HCT116 (cell line): ENCODE results near the gene XYLT1. TPM values are rescaled to one million over a fixed set of nuclear protein-coding genes. Genes with fewer than 3 reads are reported as not detected.

Experiments used
- ATAC-seq: fragments of 200-7000 bp; cut with Tn5 transposase; 2 replicates; pipeline ENCODE4 v1.9.1; 2020; ENCODE audit warnings: mild to moderate bottlenecking, moderate library complexity
- BruUV-seq: library from RNA; stranded (reverse); fragments of 400-500 nt; replicated peaks from 2 replicates; lab custom pipeline; 2021; lab: Mats Ljungman, UMichigan
- CTCF ChIA-PET: fragments of 300-600 bp; sonication (Branson Sonifier 250); formaldehyde crosslinking; loops from one replicate; lab custom pipeline; 2021; ENCODE audit warnings: antibody characterized with exemption; lab: Charles Lee
- POLR2A ChIA-PET: fragments of 300-600, 350-600 bp; sonication (Branson Sonifier 250); formaldehyde crosslinking; loops from one replicate; lab custom pipeline; 2021; ENCODE audit warnings: antibody characterized with exemption; lab: Charles Lee
- RAD21 ChIA-PET, 2 experiments: fragments of 300-600 bp; sonication (Branson Sonifier 250); formaldehyde crosslinking; loops; one replicate each; lab custom pipeline; 2023; ENCODE audit warnings: low total read pairs in 2 of 2; ENCODE audit not compliant: uncharacterized antibody in 2 of 2, unreplicated experiment in 2 of 2, low non-redundant PET in 1 of 2; lab: Charles Lee
- DNase-seq: peaks from one replicate; pipeline ENCODE4 v3.0.0-alpha.2; 2010; ENCODE audit warnings: low read depth, low spot score
- H2AFZ ChIP-seq: fragments of 200-600 bp; shearing (Covaris generic), sonication (generic); 2 replicates; pipeline ENCODE4 v1.6.1; 2017; ENCODE audit warnings: low read depth, mixed run types, mixed read lengths, antibody characterized with exemption, low read length; ENCODE audit not compliant: poor library complexity, severe bottlenecking
- H3K27ac ChIP-seq: 2 replicates; pipeline ENCODE4 v1.5.1; 2012; ENCODE audit warnings: low read depth, low read length
- H3K27me3 ChIP-seq: fragments of 200-600 bp; sonication (generic); 2 replicates; pipeline ENCODE4 v1.6.1; 2016; ENCODE audit warnings: mixed run types, low read length, mixed read lengths; ENCODE audit not compliant: insufficient read depth
- H3K36me3 ChIP-seq, 2 experiments: fragments of 200-500 bp in 1 of 2; fragments of 200-600 bp in 1 of 2; sonication (Bioruptor generic) in 1 of 2; sonication (generic) in 1 of 2; 2 replicates each; pipeline versions ENCODE4 v1.5.1 to v1.6.1; 2014 to 2016; ENCODE audit warnings: low read length in 2 of 2, inconsistent platforms in 1 of 2, mixed read lengths in 1 of 2, mixed run types in 1 of 2; ENCODE audit not compliant: insufficient read depth in 2 of 2, control insufficient read depth in 1 of 2
- H3K4me1 ChIP-seq, 2 experiments: fragments of 200-600 bp in 1 of 2; sonication (generic) in 1 of 2; 2 replicates each; pipeline versions ENCODE4 v1.5.1 to v1.6.1; 2012 to 2017; ENCODE audit warnings: low read length in 2 of 2, inconsistent platforms in 1 of 2, mild to moderate bottlenecking in 1 of 2, mixed read lengths in 1 of 2, mixed run types in 1 of 2, moderate library complexity in 1 of 2; ENCODE audit not compliant: insufficient read depth in 2 of 2, control insufficient read depth in 1 of 2
- H3K4me2 ChIP-seq: fragments of 200-600 bp; sonication (generic); 2 replicates; pipeline ENCODE4 v1.6.1; 2017; ENCODE audit warnings: mixed run types, low read length, mixed read lengths
- H3K4me3 ChIP-seq, 2 experiments: fragments of 200-600 bp in 1 of 2; sonication (generic) in 1 of 2; replicated peaks in 1 of 2; 2 replicates each; pipeline ENCODE4 v1.5.1; 2011 to 2016; ENCODE audit warnings: low read length in 2 of 2, control low read depth in 1 of 2, low read depth in 1 of 2, mild to moderate bottlenecking in 1 of 2, mixed read lengths in 1 of 2, mixed run types in 1 of 2
- H3K79me2 ChIP-seq: fragments of 200-600 bp; sonication (generic); 2 replicates; pipeline ENCODE4 v1.6.1; 2017; ENCODE audit warnings: mild to moderate bottlenecking, mixed run types, low read length, moderate library complexity, mixed read lengths; ENCODE audit not compliant: insufficient read depth
- H3K9ac ChIP-seq: fragments of 200-600 bp; sonication (generic); 2 replicates; pipeline ENCODE4 v1.6.1; 2016; ENCODE audit warnings: low read length, mixed read lengths
- H3K9me2 ChIP-seq: fragments of 200-600 bp; sonication (generic), shearing (Covaris generic); 2 replicates; pipeline ENCODE4 v1.6.1; 2017; ENCODE audit warnings: mixed run types, mild to moderate bottlenecking, moderate library complexity; ENCODE audit not compliant: insufficient read depth
- H3K9me3 ChIP-seq, 2 experiments: fragments of 200-500 bp in 1 of 2; fragments of 200-600 bp in 1 of 2; sonication (Bioruptor generic) in 1 of 2; sonication (generic) in 1 of 2; 2 replicates each; pipeline ENCODE4 v1.6.1; 2014 to 2017; ENCODE audit warnings: low read length in 2 of 2, mixed read lengths in 2 of 2, inconsistent platforms in 1 of 2, low read depth in 1 of 2, mild to moderate bottlenecking in 1 of 2, mixed run types in 1 of 2, moderate library complexity in 1 of 2; ENCODE audit not compliant: control insufficient read depth in 1 of 2, insufficient read depth in 1 of 2
- H4K20me1 ChIP-seq: fragments of 200-600 bp; sonication (generic), shearing (Covaris generic); 2 replicates; pipeline ENCODE4 v1.6.1; 2017; ENCODE audit warnings: mixed run types, mild to moderate bottlenecking, moderate library complexity; ENCODE audit not compliant: insufficient read depth
- CBX3 ChIP-seq: IDR thresholded peaks from 2 replicates; pipeline ENCODE4 v1.6.1; 2012; ENCODE audit warnings: low read depth
- EGR1 ChIP-seq: IDR thresholded peaks from 2 replicates; pipeline ENCODE4 v1.6.1; 2012; ENCODE audit warnings: low read depth
- ELF1 ChIP-seq: IDR thresholded peaks from 2 replicates; pipeline ENCODE4 v1.6.1; 2012; ENCODE audit warnings: low read depth, borderline replicate concordance
- EZH2 ChIP-seq: fragments of 200-600 bp; sonication (generic); IDR thresholded peaks from 2 replicates; pipeline ENCODE4 v1.6.1; 2017; ENCODE audit warnings: antibody characterized with exemption, mixed run types
- FOSL1 ChIP-seq: IDR thresholded peaks from 2 replicates; pipeline ENCODE4 v1.6.1; 2012; ENCODE audit warnings: low read depth
- RAD21 ChIP-seq: IDR thresholded peaks from 2 replicates; pipeline ENCODE4 v1.6.1; 2012; ENCODE audit warnings: low read depth, mild to moderate bottlenecking
- SP1 ChIP-seq: IDR thresholded peaks from 2 replicates; pipeline ENCODE4 v1.6.1; 2012; ENCODE audit warnings: low read depth
- TCF7L2 ChIP-seq: IDR thresholded peaks from 2 replicates; pipeline ENCODE4 v1.7.0; 2011; ENCODE audit warnings: borderline replicate concordance, inconsistent platforms; ENCODE audit not compliant: insufficient read depth, insufficient read length; ENCODE audit errors: extremely low read depth
- YY1 ChIP-seq: IDR thresholded peaks from 2 replicates; pipeline ENCODE4 v1.6.1; 2011; ENCODE audit warnings: low read length, low read depth, moderate library complexity, mild to moderate bottlenecking; ENCODE audit not compliant: insufficient replicate concordance; ENCODE audit errors: extremely low read depth
- ZFX ChIP-seq: fragments of 450-650 bp; IDR thresholded peaks from 2 replicates; pipeline ENCODE4 v1.6.1; 2017
- ZNF274 ChIP-seq: fragments of 200-500 bp; sonication (Bioruptor generic); IDR thresholded peaks from 2 replicates; pipeline ENCODE4 v1.6.1; 2014; ENCODE audit warnings: mild to moderate bottlenecking, low read depth, low read length, inconsistent platforms
- intact Hi-C: fragments of 100-400 bp; cut with micrococcal nuclease; formaldehyde crosslinking; loops from 2 replicates; pipeline ENCODE4 v1.10.0; 2022
- total RNA-seq: library from RNA; stranded (reverse); gene quantifications from one replicate; pipeline ENCODE4 v1.2.1, GENCODE V29; 2021; ENCODE audit not compliant: unreplicated experiment
- TF ChIP-seq, protein P1 (sequence below): IDR thresholded peaks from 2 replicates; pipeline ENCODE4 v1.6.1; 2012
- TF ChIP-seq, protein P2 (sequence below), 3 experiments: fragments of 200-600 bp in 1 of 3; sonication (generic) in 1 of 3; IDR thresholded peaks in 2 of 3; conservative IDR thresholded peaks in 1 of 3; 2 replicates each; pipeline ENCODE4 v1.5.1; 2012 to 2017; ENCODE audit warnings: low read depth in 2 of 3, low read length in 2 of 3, antibody characterized with exemption in 1 of 3, borderline replicate concordance in 1 of 3, control low read depth in 1 of 3, mild to moderate bottlenecking in 1 of 3, mixed read lengths in 1 of 3, mixed run types in 1 of 3, moderate library complexity in 1 of 3; ENCODE audit not compliant: insufficient read depth in 1 of 3

The XYLT1 gene
- total RNA-seq, 1 experiment from 2014 or later, result 4.5 TPM

DNA sequence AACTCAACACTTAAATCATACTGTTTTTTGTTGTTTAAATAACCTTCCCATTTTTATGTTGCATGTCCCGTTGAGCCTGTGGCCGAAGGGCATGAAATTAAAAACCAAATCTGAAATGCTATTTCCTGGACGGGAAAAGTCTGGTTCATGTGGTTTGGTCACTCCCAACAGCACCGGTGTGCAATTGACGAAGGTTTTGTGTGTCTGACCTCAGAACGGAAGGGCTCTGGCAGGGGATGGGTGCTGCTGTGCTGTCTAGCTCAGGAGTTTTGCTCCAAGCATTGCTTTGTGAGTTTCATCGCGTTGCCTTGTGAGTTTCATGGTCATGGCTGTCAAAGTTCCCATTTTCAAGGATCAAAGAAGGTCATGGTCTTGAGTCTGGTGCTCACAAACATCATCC is 363.3 kb downstream of the XYLT1 start (continued):
- TF ChIP-seq TCF7L2, result no peak
- no peak for TF ChIP-seq FOSL1
- no peak for TF ChIP-seq SP1
- TF ChIP-seq, protein P1, sequence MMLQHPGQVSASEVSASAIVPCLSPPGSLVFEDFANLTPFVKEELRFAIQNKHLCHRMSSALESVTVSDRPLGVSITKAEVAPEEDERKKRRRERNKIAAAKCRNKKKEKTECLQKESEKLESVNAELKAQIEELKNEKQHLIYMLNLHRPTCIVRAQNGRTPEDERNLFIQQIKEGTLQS, result no peak
- no peak for TF ChIP-seq ZNF274
- TF ChIP-seq ELF1, result no peak
- no peak for TF ChIP-seq RAD21

DNA sequence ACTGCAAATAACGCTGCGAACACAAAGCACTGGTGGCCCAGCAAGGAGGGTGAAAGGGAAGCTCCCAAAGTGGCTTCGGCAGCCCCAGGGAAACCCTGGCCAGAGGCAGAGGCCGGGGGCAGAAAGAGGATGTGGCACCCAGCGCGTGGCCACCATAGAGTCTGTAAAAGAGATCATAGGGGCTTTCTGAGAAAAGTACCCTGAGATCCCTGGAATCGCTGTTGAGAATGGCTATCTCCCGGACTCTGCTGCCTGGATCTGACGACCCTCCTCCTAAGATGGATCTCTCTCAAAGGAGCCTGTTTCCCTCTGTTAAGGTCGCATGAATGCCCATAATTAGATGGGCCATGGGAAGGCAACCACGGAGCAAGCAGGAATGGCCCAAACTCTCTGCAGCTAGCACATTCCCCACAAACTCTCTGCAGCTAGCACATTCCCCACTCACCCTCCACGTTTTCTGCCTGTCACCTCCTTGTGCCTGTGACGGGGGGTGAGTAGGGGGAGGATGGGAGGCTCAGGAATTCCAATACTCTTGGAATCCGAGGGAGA is 364.4 kb downstream of the XYLT1 start:
- BruUV-seq, result no TSS peak
- TF ChIP-seq YY1 (no peak), CBX3 (no peak), EZH2 (no peak), EGR1 (no peak), FOSL1 (no peak), ZFX (no peak)
- TF ChIP-seq, protein P2, sequence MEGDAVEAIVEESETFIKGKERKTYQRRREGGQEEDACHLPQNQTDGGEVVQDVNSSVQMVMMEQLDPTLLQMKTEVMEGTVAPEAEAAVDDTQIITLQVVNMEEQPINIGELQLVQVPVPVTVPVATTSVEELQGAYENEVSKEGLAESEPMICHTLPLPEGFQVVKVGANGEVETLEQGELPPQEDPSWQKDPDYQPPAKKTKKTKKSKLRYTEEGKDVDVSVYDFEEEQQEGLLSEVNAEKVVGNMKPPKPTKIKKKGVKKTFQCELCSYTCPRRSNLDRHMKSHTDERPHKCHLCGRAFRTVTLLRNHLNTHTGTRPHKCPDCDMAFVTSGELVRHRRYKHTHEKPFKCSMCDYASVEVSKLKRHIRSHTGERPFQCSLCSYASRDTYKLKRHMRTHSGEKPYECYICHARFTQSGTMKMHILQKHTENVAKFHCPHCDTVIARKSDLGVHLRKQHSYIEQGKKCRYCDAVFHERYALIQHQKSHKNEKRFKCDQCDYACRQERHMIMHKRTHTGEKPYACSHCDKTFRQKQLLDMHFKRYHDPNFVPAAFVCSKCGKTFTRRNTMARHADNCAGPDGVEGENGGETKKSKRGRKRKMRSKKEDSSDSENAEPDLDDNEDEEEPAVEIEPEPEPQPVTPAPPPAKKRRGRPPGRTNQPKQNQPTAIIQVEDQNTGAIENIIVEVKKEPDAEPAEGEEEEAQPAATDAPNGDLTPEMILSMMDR (IDR thresholded peaks at IDR 0.05 in 2 of 3, conservative IDR thresholded peaks at IDR 0.05 in 1 of 3; ENCODE audit: borderline replicate concordance in 1 of 3, insufficient read depth in 1 of 3, low read depth in 2 of 3, low read length in 2 of 3), result no peak

More for the DNA sequence above, 364.4 kb downstream of the XYLT1 start:
- Histone ChIP-seq H3K4me1 (no peaks in the 10 kb centered on the region), H4K20me1 (no peaks in the 10 kb centered on the region), H3K27me3 (peaks cover 47% of the 10 kb centered on the region), H3K79me2 (no peaks in the 10 kb centered on the region), H3K27ac (no peak overlapping the region), H3K9me3 (no peaks in the 10 kb centered on the region), H3K36me3 (no peaks in the 10 kb centered on the region), H3K4me2 (no peak overlapping the region), H2AFZ (no peak overlapping the region), H3K9me2 (no peaks in the 10 kb centered on the region), H3K4me3 (no peak overlapping the region), H3K9ac (no peak overlapping the region)
- CTCF ChIA-PET, result no interaction called here
- DNase-seq, result no peak
- RAD21 ChIA-PET, result no interaction called here
- ATAC-seq, result no peak
- POLR2A ChIA-PET, result no interaction called here
- intact Hi-C loops, result no loop called here
